T-helper 22 cell (primary cell): ENCODE data around the gene LRCH1.

Experiments
- DNase-seq: peaks from one replicate; pipeline ENCODE4 v3.0.0-alpha.2; 2020; ENCODE audit warnings: low read depth

The LRCH1 gene

DNA sequence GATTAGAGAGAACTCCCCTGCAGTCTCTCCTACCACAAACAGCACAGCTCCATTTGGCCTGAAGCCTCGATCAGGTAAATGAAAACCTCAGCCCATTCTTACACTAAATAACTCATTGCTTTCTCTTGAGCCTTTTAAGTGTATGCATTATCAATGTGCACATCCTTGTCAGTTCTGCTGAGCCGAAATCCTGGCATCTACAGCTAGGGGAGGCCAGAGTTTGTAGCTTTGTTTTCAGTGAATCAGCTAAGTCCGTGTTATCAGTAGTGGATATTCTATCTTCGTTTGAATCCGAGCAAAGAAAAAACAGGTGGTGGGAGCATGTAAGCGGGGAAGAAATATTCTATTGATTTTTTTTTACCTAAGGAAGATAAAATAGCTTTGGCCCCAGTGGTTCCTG lies 159.6 kb downstream of the LRCH1 start:
- DNase-seq = no peak

DNA sequence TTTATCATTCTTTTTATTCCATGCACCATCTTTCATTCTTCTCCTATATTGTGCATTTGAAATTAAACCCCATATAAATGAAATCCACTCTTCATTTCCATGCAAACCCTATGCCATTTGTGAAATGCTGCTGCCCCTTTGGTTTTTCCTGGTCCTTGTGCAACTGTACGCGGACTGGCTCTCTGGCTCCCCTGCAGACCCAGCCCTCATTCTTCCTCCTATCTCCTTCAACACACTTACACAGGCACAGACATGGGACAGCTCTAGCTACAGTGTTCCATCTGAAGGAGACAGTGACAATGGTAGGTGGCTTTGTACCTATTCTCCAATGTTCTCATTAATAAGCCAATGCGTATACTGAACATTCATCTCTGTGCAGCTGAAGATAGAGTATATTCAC lies 162.4 kb downstream of the LRCH1 start:
- no peak for DNase-seq

DNA sequence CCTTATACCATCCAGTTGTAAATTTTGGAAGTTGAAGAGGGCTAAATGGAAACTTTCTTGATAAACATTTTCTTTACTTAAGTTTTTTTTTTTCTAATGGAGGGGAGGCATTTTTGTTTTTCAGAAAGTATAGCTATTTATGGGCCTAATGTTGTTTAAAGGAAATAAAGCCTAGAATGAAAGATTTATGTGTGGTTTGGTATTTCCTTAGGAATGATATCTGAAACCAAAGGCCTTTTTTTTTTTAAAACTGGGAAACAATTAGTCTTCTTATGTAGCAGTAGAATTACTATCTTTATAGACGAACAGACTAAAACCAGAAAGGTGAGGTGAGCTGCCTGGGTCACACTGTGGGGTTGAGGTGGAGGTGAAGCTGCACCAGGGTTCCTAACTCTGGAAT lies 163.9 kb downstream of the LRCH1 start:
- no peak for DNase-seq

DNA sequence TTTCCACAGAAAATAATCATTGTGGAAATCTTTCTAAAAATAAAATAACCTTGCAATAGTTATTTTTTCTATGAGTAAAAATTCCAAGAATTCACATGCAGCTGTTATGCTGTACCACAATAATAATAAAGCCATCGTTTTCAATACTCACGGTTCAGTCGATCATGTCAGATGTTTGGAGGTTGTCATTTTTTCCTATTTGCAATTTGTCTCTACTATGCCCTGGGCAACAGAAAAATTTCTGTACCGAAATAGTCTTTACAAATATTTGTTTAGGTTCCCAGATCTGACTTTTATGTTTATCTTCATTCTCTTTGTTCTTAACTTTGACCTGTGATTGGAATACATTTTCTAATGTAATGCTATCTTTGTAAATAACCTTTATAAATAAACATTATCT lies 164.3 kb downstream of the LRCH1 start:
- DNase-seq = no peak

DNA sequence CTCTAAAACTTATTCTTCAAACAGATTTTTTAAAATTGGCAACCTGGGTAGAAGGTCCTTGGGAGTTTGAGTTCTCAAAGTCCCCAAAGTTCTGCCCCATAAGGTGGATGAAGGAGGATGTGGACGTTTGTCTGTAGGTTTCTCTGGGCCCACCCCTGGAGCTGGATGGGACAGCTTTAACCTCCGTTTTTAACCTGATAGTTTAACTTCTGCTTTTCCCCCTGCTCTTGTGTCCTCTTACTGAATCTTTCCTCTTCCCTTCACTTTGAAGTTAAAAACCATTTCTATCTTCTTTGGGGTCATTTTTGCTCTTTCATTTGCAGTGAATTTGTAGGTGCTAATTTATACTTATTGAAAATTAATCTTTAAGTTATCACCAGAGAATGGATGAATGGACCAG lies 164.9 kb downstream of the LRCH1 start:
- no peak for DNase-seq

DNA sequence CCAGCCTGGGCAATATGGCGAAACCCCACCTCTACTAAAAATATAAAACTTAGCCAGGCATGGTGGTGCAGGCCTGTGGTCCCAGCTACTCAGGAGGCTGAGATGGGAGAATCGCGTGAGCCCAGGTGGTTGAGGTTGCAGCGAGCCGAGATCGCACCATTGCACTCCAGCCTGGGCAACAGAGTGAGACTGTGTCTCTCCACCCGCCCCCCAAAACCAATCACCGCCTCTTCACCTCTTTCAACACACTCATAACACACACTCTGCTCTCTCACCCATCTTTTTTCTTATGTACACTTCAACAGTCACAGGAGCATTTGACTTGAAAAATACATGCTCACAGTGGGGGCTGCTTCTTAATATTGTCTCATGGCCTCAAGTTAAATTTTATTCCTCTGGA lies 167.2 kb downstream of the LRCH1 start:
- DNase-seq = no peak

DNA sequence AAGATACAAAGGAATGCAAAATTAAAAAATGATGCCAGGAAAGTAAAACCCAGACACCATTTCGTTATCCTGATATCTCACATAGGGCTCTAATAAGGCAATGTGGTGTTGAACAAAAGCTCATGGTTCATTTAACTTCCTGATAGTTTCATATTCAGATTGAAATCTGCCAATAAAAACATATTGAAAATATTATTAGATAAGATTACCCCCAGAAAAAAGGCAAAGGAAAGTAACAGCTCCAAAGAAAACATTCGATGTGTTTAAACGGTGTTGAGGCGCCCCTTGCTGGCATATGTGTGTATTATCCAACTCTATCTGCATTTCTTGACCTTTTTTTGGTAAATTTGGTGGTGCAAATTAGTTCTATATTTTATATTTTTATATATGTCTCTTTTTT lies 168.1 kb downstream of the LRCH1 start:
- peak; percentile 1 for DNase-seq

DNA sequence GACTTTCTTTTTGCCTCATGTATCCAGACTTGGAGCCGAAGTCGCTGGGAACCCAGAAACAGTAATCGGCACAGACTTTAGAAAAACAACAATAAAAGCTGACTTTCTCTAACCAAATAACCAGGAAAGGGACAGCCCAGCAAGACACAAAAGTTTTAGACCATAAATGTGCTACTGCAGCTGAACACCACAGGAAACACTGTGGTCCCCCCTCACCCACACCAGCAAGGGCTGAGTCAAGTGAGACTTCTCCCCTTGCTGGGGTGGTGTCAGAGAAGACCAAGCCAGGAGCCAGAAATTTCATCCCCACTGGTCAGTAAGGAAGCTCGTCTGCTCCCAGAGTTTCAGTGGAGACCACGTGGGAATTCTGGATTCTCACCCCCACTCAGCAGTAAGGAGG lies 173.4 kb downstream of the LRCH1 start:
- no peak for DNase-seq

DNA sequence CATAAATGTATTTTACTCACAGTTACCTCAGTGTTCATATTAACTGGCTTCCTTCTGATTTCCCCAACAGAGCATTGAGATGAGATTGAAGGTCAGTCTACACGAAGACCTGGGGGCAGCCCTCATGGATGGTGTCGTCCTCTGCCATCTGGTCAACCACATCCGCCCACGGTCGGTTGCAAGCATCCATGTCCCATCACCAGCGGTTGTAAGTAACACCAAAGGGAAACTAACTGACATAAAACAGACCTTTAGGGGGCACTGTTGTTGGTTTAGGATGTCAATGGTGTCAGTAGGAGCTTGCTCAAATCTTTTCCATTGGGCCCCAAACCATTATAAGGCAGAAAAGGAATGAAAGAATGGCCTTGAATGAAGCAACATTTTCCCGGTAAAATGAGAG lies 175.8 kb downstream of the LRCH1 start:
- DNase-seq = no peak

DNA sequence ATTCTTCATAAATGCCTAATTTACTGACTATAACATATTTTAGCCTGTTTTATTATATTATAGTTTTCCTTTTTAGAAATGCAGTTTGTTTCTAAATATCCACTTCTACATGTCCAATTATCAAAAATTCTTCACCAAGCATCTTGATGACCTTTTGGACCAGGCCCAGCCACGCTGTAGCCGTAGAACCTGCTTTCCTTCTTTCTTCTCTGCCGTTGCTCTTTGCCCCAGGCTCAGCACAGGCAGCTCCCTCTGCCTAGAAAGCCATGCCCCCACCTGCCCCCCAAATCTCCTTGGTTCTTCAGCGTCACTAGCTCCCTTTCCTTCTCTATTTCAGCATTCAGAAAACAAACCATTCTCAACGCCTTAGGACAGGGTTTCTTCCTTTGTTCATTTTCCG lies 178.6 kb downstream of the LRCH1 start:
- no peak for DNase-seq

DNA sequence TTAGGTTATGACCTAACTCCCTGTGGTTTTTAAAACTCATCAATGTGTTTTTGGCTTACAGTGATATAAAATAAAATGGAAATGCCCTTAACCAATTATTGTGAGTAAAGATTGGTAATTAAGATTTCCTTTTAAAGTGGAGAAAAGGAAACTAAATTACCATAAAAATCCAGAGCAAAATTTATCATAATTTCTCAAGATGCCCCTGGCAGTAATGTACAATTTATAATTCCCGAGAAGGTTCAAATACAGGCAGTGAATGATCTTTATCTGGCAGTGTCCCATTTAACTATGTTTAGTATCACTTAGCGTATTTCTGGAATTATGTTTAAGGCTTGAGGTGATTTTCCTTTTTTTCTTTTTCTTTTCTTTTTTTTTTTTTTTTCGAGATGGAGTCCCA lies 182.5 kb downstream of the LRCH1 start:
- no peak for DNase-seq

DNA sequence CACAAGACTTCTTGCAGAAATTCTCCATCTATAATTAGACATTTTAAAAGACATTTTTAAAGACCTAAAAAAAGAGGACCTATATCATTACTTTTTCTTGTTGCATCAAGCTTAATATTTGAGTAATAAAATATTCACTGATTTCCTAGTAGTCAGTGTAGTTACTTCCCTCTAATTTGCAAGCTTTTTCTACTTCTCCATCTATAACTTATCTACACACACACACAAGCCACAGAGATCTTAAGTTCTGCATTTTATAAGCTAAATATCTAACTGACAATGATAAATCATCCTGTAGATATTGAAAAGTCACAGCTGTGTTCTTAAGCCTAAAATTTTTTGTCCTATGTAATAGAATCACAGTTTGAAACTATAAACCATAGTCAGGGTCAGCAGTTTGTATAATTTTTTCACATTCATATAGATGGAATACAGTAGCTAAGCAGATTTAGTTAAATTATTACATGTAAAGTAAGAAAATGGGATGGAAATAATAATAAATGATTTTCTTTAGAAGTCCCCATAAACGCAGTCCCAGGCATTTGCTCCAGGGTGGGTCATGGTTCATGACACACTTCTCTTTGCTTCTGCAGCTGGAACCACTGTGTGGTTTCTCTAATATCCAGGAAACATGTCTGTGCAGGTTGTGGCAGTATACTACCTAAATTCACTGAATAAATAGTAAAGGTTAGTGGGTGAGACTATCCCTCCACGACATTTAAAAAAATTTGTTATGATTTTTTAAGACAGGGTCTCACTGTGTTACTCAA lies 183.8 kb downstream of the LRCH1 start:
- DNase-seq = no peak

DNA sequence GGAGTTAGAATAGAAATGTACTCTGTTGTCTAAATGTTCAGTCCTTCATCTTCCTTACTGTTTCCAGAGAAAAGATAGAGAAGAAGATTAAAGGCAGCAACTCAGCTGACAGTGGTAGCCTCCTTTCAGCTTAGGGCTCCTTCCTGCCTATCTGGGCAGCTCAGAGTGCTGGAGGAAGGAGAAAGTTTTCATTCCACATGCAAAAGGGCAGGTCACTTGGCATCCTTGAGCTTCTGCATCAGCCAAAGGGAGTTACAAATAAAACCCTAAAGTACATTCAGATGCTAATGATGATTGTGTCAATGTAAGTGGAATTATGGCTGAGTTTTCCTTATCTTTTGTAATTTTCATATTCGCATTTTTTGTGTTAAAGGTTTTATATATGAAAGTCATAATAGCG lies 185.1 kb downstream of the LRCH1 start:
- no peak for DNase-seq

DNA sequence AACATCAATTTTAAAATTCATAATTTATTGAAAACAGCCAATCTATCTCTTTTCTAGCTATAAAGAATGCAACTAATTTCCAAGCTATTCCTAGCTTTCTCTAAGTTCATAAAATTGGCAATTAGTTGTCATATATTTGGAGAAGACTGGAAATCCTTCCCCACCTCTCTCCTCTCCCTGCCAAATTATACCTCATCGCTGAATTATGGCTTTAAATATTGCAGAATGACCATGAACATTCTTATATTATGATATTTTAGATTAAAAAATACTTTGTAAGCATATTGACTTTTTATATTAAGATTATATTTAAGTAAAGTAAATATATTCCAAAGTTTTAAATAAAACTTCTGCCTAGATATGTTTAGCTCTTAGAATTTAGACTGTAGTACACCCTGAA lies 185.8 kb downstream of the LRCH1 start:
- DNase-seq = no peak

DNA sequence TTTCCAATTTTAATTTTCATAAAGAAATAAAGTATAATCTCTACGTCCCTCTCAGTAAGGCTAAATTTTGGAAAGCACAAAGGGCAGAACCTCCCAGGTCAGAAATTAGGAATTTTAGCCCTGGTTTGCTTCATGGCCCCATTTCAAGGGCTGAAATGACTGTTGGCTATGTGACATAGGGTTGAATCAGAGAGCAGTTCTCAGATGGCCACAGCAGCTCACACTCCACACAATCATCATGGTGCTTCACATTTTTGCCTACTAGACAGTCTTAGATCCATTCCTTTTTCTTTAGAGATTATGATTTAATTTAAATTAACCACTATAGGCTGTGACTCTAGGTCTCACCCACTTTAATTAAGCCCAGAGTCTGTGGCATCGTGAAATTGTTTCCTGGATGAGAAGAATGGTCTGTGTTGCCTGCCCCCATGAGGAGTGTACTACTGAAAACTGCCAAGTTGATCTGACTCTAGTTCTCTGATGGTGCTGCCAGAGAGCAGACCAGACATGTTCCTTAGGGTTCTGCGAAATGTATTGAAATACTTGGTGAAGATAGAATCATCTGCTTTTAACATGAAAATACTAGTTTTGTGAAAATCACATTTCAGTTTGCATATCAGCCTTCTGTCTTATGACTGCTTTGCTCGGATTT lies 186.6 kb downstream of the LRCH1 start:
- no peak for DNase-seq

DNA sequence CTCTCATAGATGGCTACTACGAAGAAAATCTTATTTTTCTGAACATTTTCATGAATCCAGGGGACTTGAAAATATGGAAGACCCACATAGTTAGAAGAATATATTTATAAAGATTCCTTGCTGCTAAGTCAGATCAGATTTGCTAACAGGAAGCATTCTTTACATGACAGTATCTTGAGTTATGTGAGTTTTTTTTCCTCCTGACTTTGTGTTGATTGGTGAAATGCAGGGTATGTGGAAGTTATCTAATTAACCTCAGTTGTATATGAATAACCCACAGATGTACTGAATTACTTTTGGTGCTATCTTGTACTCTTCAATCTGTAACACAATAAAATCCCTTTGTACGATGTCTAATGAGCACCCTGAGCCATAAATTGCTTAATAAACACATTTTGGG lies 190.2 kb downstream of the LRCH1 start:
- DNase-seq = no peak

DNA sequence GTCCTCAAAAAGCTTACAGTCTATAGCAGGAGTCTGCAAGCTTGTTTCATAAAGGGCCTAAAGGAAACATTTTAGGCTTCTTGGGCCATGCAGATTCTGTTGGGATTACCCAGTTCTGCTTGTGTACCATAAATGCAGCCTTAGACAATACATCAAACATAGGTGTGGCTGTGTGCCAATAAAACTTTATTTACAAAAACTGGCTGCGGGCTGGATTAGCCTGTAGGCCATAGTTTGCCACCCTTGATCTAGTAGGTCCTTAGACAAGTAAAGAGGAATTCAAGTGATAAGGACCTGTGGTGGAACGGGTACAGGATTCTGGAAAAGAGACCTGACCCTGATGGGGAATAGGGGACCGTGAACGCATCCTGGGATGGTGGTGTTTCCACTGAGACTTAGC lies 192.1 kb downstream of the LRCH1 start:
- no peak for DNase-seq

DNA sequence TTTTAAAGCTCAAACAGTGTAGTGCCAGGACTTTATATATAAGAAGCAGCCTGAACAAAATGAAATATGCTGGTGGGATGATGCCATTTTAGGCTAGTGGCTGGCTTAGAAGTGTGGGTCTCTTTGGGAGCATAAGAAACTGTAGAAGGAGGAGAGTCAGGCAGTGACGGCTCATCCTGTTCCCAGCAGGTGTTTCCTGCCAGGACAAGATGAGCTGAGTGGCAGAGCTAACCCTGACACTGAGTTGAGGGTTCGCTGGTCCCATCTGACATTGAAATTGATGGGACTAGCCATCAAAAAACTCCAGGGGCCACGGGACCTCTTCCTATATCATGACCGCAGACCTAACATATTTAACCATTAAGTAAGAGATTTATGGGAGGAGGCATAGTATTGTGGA lies 192.7 kb downstream of the LRCH1 start:
- no peak for DNase-seq

DNA sequence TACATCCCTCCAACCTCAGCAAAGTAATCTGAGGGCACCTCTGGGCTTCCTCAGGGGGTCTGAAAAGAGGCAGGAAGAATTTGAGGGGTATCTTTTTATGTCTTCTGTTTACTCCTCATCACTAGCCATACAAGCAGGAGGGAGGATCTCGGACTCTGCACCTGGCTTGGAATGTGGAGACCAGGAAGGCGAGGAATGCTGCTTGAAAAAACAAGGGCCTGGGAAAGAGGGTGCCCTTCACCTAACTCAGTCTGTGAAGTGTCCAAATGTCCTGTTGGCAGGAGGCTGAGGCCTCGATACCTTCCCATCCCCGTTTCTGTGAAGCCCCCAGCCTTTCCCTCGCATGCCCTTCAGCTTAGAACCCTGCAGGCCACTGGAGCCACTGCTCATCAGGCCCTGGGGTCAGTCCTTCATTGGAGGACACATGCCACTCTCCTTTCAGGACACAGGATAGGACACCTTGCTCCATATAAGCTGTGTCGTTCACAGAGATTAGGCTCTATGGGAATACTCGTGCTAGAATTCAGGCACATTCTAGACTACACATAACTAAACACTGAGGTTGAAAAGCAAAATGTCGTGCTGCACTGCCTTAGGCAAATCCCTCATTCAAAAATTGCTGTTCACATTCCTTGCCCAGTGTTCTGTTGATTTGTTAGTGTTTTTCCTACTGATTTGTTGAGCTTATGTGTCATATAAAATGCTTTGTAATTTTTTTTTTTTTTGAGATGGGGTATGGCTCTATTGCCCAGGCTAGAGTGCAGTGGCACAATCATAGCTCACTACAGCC lies 194.3 kb downstream of the LRCH1 start:
- DNase-seq = no peak

DNA sequence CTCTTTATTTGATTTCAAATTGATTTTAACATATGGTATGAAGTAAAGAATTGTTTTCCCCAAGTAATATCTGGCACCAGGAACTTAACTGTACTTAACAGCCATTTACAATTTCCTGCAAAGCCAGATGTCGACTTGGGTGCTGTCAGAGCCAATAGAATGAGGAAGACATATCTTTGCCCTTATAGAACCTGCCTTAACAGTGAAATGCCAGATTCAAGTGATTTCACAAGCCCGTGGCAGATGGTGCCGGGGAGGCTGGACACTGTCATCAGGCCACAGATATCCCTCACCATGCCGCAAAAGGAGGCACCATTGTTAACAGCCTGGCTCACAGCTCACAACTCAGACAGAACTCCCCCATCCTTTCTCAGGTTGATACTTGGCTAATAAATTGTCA lies 195.3 kb downstream of the LRCH1 start:
- DNase-seq = no peak

DNA sequence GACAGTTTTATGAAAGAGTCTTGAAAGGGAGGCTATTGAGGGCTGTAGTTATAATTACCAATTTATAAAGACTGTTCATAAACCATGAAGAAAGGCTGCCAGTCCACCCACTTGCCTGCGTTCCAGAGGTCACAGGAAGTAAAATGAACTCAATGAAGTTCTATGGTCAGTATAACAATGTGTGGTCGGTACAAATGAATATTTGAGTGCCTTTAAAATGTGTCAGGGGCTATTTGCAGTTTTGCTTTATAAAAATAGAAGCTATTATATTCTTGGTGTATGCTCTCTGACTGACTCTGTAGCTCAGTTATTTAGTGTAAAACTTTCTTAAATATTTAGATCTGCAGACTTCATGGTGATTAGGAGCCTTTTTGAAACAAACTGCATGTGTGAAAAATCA lies 197.0 kb downstream of the LRCH1 start:
- no peak for DNase-seq

DNA sequence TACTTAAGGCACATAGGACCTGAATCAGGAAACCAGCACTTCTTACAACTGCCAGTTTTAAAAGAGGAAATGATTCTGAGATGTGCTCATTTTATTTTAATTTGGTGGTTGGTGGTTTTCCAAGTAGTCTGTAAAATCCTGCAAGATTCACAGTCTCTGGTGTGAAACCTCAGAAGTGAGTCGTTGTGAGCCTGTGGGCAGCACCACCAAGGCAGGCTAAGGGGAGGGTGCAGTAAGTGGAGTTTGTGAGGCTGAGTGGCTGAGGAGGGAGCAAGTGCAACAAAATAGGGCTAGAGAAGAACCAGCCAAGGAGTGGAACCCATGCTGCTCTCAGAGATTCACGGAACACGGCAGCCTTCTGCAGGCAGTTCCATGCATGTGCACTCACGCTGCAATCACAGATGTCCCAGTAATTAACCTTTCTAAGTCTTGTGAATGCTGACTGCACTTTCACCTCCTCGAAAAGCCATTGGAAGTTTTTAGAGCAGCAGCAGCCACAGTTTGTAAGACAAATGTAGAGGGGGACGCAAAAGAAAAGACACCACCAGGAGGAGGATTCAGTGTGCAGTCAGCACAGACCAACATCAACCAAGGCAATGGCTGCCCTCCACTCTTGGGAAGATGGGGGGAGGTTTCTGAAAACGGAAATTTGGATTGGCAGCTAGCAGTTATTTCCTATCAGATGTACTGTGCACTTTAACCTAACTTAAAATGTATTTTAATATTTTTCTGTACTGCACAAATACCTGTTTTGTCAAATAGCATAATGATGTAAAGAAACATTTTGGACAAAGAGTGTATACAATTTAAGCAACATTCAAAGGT lies 199.1 kb downstream of the LRCH1 start:
- DNase-seq = peak; percentile 1
